ENCODE results near the gene UBE4A.

GRCh38 chr11:118370774-118371173 lies 11.4 kb downstream of the UBE4A start:
- no peak for TF ChIP-seq CTCF (IDR thresholded peaks at IDR 0.05)
- no peak for TF ChIP-seq ZFX (IDR thresholded peaks at IDR 0.05; ENCODE audit: borderline replicate concordance)
